ENCODE data around the gene ZNF526.
A peak's percentile ranks its signal among the peaks of the same experiment; 100 is the strongest.
"Not testable (repeated sequence)": the region's sequence is repeated elsewhere in the genome, so short reads cannot be mapped to it uniquely, and the experiment has no call there.

ZNF526 gene

GRCh38 chr19:42254850-42255765, 35.0 kb downstream of the ZNF526 start, which contains the start of gene ERF:
ERF (minus strand) TSS chr19:42255128; CDS start chr19:42254999, 129 bp downstream.
- peak; percentile 93 for FAIRE-seq
- peak; percentile 96 for DNase-seq (ENCODE audit: extremely low spot score, insufficient read length, low read depth)

GRCh38 chr19:42255766-42256745, 35.9 kb downstream of the ZNF526 start:
- no peak for DNase-seq (ENCODE audit: extremely low spot score, insufficient read length, low read depth)
- no peak for FAIRE-seq

GRCh38 chr19:42257842-42258241, 37.7 kb downstream of the ZNF526 start:
- DNase-seq (ENCODE audit: extremely low spot score, insufficient read length, low read depth); FAIRE-seq: not testable (repeated sequence)

- FAIRE-seq (no peak), DNase-seq (ENCODE audit: extremely low spot score, insufficient read length, low read depth) (no peak)
Observed at GRCh38 chr19:42261763-42262162, 41.7 kb downstream of the ZNF526 start.

GRCh38 chr19:42266105-42266504, 46.0 kb downstream of the ZNF526 start:
- FAIRE-seq; DNase-seq (ENCODE audit: extremely low spot score, insufficient read length, low read depth): not testable (repeated sequence)

- not testable (repeated sequence) for FAIRE-seq; DNase-seq (ENCODE audit: extremely low spot score, insufficient read length, low read depth)
Observed at GRCh38 chr19:42266928-42267603, 47.0 kb downstream of the ZNF526 start.

- FAIRE-seq (no peak), DNase-seq (ENCODE audit: extremely low spot score, insufficient read length, low read depth) (no peak)
Observed at GRCh38 chr19:42267644-42268141, 47.6 kb downstream of the ZNF526 start.

- no peak for FAIRE-seq
- DNase-seq (ENCODE audit: extremely low spot score, insufficient read length, low read depth): peak; percentile 82
Observed at GRCh38 chr19:42268142-42268703, 48.1 kb downstream of the ZNF526 start.

- DNase-seq (ENCODE audit: extremely low spot score, insufficient read length, low read depth): peak; percentile 81
- FAIRE-seq: peak; percentile 100
Observed at GRCh38 chr19:42268704-42269477, 48.8 kb downstream of the ZNF526 start, which contains the start of gene CIC. CIC (plus strand) TSS chr19:42269252; CDS start chr19:42271784, 2,532 bp downstream.

GRCh38 chr19:42269478-42270345, 49.6 kb downstream of the ZNF526 start:
- DNase-seq (ENCODE audit: extremely low spot score, insufficient read length, low read depth) (no peak), FAIRE-seq (no peak)

GRCh38 chr19:42270346-42271044, 50.4 kb downstream of the ZNF526 start:
- no peak for DNase-seq (ENCODE audit: extremely low spot score, insufficient read length, low read depth)
- peak; percentile 90 for FAIRE-seq

- FAIRE-seq (no peak), DNase-seq (ENCODE audit: extremely low spot score, insufficient read length, low read depth) (no peak)
Observed at GRCh38 chr19:42271045-42271419, 50.9 kb downstream of the ZNF526 start.

GRCh38 chr19:42271861-42272534, 51.9 kb downstream of the ZNF526 start:
- DNase-seq (ENCODE audit: extremely low spot score, insufficient read length, low read depth) (no peak), FAIRE-seq (no peak)

- FAIRE-seq (no peak), DNase-seq (ENCODE audit: extremely low spot score, insufficient read length, low read depth) (no peak)
Observed at GRCh38 chr19:42272535-42272897, 52.4 kb downstream of the ZNF526 start.

GRCh38 chr19:42272989-42273406, 52.9 kb downstream of the ZNF526 start:
- DNase-seq (ENCODE audit: extremely low spot score, insufficient read length, low read depth) (no peak), FAIRE-seq (no peak)

- FAIRE-seq (no peak), DNase-seq (ENCODE audit: extremely low spot score, insufficient read length, low read depth) (no peak)
Observed at GRCh38 chr19:42273407-42274064, 53.4 kb downstream of the ZNF526 start.
